NCI-H2227 (cell line): ENCODE results near the gene CDK14.
"Not testable (repeated sequence)": the region's sequence is repeated elsewhere in the genome, so short reads cannot be mapped to it uniquely, and the experiment has no call there.

Experiments
- DNase-seq: peaks from one replicate; lab custom pipeline; 2025; ENCODE audit not compliant: unreplicated experiment; lab: John Stamatoyannopoulos, UW

Gene CDK14

DNA sequence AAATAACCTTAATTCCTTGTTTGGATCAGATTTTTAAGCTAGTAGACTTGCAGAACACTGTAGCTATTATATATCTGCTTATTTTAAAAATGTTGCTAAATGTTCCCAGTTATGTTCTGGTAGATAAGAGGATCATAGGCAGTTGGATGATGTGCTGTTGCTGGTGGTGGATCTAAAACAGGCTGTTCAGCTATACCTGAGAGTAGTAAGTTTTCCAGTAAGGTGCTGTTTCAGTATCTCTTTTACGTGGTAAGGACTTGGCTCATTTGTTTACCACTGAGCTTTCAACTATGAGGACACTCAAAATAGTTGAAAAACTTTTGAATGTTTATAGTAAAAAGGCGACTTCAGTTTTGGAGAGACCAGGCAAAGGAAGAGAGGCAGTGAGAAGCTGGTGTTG lies 180.9 kb downstream of the CDK14 start:
- no peak for DNase-seq

GRCh38 chr7:90777465-90777864 lies 181.3 kb downstream of the CDK14 start:
- no peak for DNase-seq

- no peak for DNase-seq
Observed at GRCh38 chr7:90777886-90778285, 181.8 kb downstream of the CDK14 start.

DNA sequence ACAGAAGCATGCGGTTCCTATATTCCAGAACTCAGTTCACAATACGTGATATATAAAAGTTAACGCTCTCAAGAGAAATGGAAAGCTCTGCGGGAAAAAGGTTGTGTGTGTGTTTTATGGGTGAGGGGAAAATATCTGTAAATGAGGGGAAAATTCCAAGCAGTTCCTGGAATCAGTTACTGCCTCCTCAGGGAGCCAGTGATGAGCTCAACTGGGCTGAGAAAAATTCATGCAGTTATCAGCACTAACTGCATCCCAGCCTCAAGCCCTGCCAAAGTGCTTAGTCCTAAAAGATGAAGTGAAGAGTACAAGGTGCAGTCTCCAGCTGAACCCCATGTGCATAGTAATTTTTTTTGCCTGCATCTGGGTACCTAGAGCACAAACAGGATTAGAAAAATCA lies 191.9 kb downstream of the CDK14 start:
- no peak for DNase-seq

- DNase-seq = no peak
Observed at GRCh38 chr7:90789736-90790306, 193.7 kb downstream of the CDK14 start.

- DNase-seq = no peak
Observed at GRCh38 chr7:90791596-90791995, 195.5 kb downstream of the CDK14 start.

DNA sequence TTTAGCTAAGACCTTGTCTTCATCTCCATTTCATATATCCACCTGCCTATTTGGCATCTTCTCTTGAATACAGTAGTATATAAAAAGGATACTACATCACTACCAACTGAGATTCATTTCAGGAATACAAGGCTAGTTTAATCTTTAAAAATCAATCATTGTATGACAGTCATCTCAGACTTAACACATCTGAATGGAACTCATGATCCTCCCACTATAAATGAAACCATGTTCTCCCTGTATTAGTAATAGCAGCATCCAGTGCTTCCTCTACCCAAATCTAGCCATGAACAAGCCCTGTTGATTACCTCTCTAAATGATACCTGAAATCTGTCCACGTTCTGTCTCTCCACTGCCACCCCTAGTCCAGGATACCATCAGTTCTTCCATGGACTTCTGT lies 196.2 kb downstream of the CDK14 start:
- no peak for DNase-seq

DNA sequence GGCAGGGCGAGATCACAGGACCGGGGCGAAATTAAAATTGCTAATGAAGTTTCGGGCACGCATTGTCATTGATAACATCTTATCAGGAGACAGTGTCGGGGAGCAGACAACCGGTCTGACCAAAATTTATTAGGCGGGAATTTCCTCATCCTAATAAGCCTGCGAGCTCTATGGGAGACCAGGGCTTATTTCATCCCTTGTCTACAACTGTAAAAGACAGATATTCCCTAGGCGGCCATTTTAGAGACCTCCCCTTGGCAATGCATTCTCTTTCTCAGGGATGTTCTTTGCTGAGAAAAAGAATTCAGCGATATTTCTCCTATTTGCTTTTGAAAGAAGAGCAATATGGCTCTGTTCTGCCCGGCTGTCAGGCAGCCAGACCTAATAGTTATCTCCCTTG lies 198.1 kb downstream of the CDK14 start:
- not testable (repeated sequence) for DNase-seq

DNA sequence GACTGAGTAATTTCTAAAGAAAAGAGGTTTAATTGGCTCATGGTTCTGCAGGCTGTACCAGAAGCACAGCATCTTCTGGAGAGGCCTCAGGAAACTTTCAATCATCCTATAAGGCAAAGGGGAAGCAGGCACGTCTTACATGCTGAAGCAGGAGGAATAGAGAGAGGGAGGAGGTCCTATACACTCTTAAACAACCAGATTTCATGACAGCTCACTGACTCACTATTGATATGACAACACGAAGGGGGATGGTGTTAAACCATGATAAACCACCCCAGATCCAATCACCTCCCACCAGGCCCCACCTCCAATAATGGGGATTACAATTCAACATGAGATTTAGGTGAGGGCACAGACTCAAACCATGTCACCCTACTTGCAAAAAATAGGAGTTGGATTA lies 201.5 kb downstream of the CDK14 start:
- no peak for DNase-seq

- DNase-seq = no peak
Observed at GRCh38 chr7:90804370-90804769, 208.2 kb downstream of the CDK14 start.

DNA sequence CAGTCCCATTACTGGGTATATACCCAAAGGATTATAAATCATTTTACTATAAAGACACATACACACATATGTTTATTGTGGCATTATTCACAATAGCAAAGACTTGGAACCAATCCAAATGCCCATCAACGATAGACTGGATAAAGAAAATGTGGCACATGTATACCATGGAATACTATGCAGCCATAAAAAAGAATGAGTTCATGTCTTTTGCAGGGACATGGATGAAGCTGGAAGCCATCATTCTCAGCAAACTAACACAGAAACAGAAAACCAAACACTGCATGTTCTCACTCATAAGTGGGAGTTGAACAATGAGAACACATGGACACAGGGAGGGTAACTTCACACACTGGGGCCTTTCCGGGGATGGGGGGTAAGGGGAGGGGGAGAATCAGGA lies 219.4 kb downstream of the CDK14 start:
- DNase-seq = not testable (repeated sequence)

DNA sequence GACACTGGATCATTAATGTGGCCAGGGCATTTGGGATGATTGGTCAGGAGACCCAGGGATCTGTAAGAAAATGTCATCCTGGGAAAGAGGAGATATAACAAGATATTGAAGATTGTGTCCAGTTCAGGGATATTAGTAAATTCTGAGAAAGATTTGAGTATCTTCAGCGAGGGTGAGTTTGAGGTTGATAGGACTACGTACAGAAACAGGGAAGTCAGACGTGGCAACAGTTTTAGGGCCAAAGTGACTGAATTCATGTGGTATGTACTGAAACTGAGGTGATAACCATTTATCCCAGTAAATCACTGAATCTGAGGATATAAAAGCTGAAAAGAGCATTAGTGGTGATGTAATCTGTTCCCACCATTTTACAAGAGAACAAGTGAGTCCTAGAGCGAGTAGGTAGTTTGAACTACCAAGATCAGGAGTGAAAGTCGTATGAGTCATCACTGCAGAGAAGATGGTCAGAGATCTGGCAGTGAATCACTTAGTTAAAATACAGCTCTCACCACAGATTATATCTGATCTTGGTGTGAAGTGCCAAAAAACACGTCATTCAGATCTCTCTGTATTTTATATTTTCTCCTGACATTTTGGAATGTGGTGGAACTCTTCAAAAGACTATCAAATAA lies 220.5 kb downstream of the CDK14 start:
- DNase-seq = no peak

- no peak for DNase-seq
Observed at GRCh38 chr7:90817151-90817550, 221.0 kb downstream of the CDK14 start.

DNA sequence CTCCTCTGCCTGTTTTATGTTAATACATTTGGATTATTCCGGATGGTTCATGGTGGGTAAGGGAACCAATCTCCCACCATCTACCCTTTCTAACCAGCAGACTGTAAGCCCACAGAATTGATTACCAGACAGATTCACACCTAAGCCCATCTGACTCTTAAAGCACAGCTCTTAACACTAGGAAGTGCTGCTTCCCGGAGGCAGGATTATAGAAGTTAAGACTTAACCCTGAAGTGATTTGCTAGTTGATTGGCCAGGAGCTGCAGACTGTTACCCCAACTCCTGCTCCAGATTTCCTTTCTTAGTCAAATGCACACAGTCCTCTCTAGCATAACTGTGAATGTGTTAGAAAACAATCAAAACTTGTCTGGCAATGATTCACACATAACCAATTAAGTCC lies 221.7 kb downstream of the CDK14 start:
- DNase-seq = no peak

- DNase-seq = no peak
Observed at GRCh38 chr7:90818341-90818740, 222.2 kb downstream of the CDK14 start.

DNA sequence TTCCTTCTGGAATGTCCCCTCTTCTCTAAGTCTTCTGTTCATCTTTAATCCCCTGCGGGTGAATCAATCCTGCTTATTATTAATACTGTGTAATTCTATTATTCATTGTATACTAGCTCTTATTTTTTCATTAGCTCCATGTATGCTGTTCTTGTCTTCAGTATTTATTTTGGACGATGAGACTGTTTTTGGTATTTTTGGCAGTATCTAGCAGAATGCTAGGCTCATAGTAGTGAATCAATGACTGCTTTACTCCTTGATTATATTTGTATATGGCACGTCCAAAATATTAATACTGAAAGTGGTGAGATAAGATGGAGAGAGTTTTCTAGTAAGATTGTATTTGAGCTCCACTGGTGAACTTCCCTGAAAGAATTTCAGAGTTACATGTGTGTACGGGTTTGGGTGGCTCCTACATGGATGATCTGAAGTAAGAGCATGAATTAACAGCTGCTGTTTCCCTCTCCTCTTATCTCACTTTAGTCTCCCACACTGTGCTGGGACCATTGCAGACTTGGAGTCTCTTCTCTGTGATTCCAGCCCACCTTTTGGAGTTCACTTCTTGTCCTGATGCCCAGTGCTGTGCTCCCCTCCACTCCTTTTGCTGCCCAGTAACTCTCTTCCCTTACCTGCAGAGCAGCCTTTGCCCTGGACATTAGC lies 226.0 kb downstream of the CDK14 start:
- DNase-seq = no peak

GRCh38 chr7:90824386-90825307 lies 228.5 kb downstream of the CDK14 start:
- DNase-seq = no peak

GRCh38 chr7:90825779-90826178 lies 229.7 kb downstream of the CDK14 start:
- DNase-seq = no peak

DNA sequence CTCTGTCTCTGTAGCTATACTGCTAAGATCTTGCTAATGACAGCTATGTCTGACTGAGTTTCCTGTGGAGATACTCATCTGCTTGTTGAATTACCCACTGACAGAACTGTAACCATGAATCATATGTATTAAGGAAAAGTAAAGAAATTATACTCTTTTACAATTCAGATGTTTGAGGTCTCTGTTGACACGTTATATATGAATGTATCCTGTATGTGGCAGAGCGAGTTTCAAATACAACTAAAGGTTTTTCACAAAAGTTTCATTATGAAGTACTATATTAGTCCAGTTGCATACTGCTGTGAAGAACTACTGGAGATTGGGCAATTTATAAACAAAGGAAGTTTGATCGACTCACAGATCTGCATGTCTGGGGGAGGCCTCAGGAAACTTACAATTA lies 232.5 kb downstream of the CDK14 start:
- DNase-seq = no peak

DNA sequence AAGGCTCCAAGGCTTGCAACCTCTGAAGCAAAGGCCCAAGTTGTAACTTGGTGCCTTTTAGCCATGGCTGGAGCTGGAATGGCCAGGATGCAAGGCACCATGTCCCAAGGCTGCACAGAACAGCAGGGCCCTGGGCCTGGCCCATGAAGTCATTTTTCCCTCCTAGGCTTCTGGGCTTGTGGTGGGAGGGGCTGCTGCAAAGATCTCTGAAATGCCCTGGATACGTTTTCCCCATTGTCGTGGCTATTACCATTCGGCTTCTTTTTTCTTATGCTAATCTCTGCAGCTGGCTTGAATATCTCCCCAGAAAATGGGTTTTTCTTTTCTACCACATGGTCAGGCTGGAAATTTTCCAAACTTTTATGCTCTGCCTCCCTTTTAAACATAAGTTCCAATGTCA lies 234.2 kb downstream of the CDK14 start:
- DNase-seq = no peak

DNA sequence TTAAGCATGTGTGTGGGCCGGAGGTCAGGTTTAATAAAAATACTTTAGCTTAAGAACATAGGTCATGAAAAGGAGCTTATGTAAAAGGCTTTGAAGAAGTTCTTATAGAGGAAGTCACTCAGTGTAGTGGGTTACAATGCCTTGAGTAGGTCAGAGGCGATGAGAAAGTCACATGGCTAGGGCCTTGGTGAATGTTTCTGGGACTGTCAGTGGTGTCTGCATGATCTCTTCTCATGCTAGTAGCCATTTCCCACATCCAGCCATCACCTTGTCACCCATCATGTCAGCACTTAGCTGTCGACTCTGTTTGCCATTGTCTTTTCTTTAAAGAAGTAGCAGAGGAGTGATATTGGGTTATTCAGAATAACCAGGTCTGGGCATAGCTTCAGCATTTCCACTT lies 236.6 kb downstream of the CDK14 start:
- no peak for DNase-seq

- DNase-seq = no peak
Observed at GRCh38 chr7:90833443-90833842, 237.3 kb downstream of the CDK14 start.
